Measurements from ENCODE around the gene DAB2. TPM values are rescaled to one million over a fixed set of nuclear protein-coding genes. Genes with fewer than 3 reads are reported as not detected.

Gene DAB2
- total RNA-seq, 2 donors from 2014 or later: 15.6 to 38.1 TPM

GRCh38 chr5:39370555-39371366 is 54.0 kb downstream of the DAB2 start:
- intact Hi-C loops (cut with DNase I): loop anchor here (5.0 kb wide), 1 partner anchor 153 kb away; the partner anchor contains the start of gene FYB1
- no peak overlapping the region for H3K27ac ChIP-seq
- H3K36me3 ChIP-seq: no peaks in the 10 kb centered on the region
- DNase-seq (ENCODE audit: low spot score): peak; percentile 48
- no peaks in the 10 kb centered on the region for H3K27me3 ChIP-seq (replicated peaks; ENCODE audit: insufficient read depth)
- 50% methylated on average over 10 of the region's 10 CpGs for WGBS
- TF ChIP-seq POLR2A (IDR thresholded peaks at IDR 0.05) (no peak), CTCF (IDR thresholded peaks at IDR 0.05) (no peak), POLR2AphosphoS5 (IDR thresholded peaks at IDR 0.05) (peak; percentile 70)
- no peaks in the 10 kb centered on the region for H3K4me1 ChIP-seq (replicated peaks)
- no peak overlapping the region for H3K4me3 ChIP-seq
- H3K9me3 ChIP-seq: no peaks in the 10 kb centered on the region

DNA sequence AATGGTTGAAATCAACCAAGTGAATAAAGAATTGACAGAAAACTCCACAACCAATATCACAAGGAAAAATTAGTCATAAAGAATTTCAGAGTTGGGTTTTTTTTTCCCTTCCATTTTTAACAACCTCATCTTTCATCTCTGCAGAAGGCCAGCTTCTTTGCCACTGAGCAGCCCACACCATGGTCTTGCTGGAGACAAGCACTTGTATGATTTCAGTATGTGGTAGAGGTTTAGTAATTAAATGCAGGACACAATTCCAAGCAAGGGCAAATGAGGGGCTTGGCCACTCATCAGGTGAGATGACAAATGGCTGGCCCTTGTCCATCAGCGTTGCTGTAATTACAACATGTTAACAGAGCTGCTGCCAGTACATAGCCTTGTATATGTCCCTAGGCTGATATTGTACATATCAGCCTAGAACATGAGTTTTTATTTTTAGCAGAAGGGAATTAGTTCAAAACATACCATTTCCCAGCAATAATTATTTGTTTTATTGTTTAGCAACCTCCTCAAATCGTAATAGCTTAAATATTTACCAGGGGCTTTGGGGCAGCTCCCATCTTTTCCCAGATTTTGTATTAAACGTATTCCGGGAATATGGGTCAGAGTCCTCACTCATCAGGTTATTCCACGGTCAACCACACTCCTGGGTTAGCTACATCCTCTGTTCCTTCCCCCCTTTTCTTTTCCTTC is 55.5 kb downstream of the DAB2 start:
- Histone ChIP-seq H3K27me3 (replicated peaks; ENCODE audit: insufficient read depth) (no peaks in the 10 kb centered on the region), H3K4me1 (replicated peaks) (no peaks in the 10 kb centered on the region), H3K36me3 (no peaks in the 10 kb centered on the region), H3K27ac (no peak overlapping the region), H3K4me3 (no peak overlapping the region), H3K9me3 (no peaks in the 10 kb centered on the region)
- 86% methylated on average over 5 of the region's 5 CpGs for whole genome bisulfite sequencing
- DNase-seq (ENCODE audit: low spot score): no peak
- TF ChIP-seq POLR2A (IDR thresholded peaks at IDR 0.05) (no peak), CTCF (IDR thresholded peaks at IDR 0.05) (no peak), POLR2AphosphoS5 (IDR thresholded peaks at IDR 0.05) (no peak)
- intact Hi-C loops (cut with DNase I): no loop called here

DNA sequence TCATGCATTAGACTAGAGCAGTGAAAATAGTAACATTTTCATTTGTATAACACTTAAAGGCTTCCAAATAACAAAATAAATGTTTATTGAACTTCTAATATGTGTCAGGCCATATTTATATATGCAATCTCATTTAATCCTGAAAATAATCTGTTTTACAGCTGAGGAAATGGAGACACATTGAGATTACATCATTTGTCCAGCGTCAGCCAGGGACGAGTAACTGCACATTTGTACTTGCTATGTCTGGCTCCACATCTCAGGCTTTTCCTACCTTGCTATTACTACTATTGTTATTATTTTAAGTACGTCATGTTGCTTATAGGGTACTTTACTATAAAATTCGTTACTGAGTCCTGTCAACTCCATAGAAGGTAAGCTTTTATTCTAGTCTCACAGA is 56.7 kb downstream of the DAB2 start:
- no peaks in the 10 kb centered on the region for H3K27me3 ChIP-seq (replicated peaks; ENCODE audit: insufficient read depth)
- no peak for DNase-seq (ENCODE audit: low spot score)
- H3K4me1 ChIP-seq (replicated peaks): no peaks in the 10 kb centered on the region
- intact Hi-C loops (cut with DNase I): no loop called here
- no peaks in the 10 kb centered on the region for H3K36me3 ChIP-seq
- H3K9me3 ChIP-seq: no peaks in the 10 kb centered on the region
- H3K4me3 ChIP-seq: no peak overlapping the region
- TF ChIP-seq POLR2A (IDR thresholded peaks at IDR 0.05) (no peak), POLR2AphosphoS5 (IDR thresholded peaks at IDR 0.05) (no peak), CTCF (IDR thresholded peaks at IDR 0.05) (no peak)
- no peak overlapping the region for H3K27ac ChIP-seq
- WGBS: 54% methylated on average over 4 of the region's 4 CpGs

DNA sequence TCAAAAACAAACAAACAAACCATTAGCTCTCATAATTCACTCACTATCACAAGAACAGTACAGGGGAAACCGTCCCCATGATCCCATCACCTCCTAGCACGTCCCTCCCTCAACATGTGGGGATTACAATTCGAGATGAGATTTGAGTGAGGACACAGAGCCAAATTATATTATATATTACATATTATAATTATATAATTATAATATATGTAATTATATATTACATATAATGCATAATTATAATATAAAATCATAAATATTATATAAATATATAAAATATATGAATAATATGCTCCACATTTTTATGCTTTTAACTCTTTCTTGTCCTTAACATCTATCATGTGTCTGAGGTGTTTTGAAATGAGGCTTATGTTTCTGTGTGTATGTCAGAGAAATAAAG is 57.1 kb downstream of the DAB2 start:
- 75% methylated on average over 3 of the region's 3 CpGs for WGBS
- intact Hi-C loops (cut with DNase I): no loop called here
- DNase-seq (ENCODE audit: low spot score): no peak
- H3K27ac ChIP-seq: no peak overlapping the region
- no peak overlapping the region for H3K4me3 ChIP-seq
- H3K4me1 ChIP-seq (replicated peaks): no peaks in the 10 kb centered on the region
- H3K36me3 ChIP-seq: no peaks in the 10 kb centered on the region
- no peaks in the 10 kb centered on the region for H3K27me3 ChIP-seq (replicated peaks; ENCODE audit: insufficient read depth)
- no peak for TF ChIP-seq POLR2A (IDR thresholded peaks at IDR 0.05)
- no peak for TF ChIP-seq POLR2AphosphoS5 (IDR thresholded peaks at IDR 0.05)
- no peak for TF ChIP-seq CTCF (IDR thresholded peaks at IDR 0.05)
- no peaks in the 10 kb centered on the region for H3K9me3 ChIP-seq
